SK-N-SH treated with all-trans-retinoic acid at 6 μM for 48 hours (cell line): ENCODE results near the gene BIK.

Source experiments
- ATAC-seq: fragments of 200-7000 bp; cut with Tn5 transposase; 3 replicates; pipeline ENCODE4 v1.9.1; 2020; ENCODE audit warnings: mild to moderate bottlenecking, moderate library complexity
- ARNTL ChIP-seq: fragments of 450-650 bp; formaldehyde crosslinking; IDR thresholded peaks from 2 replicates; pipeline ENCODE4 v1.5.0; 2020; ENCODE audit warnings: low read depth, mild to moderate bottlenecking, moderate library complexity, borderline replicate concordance
- CSDC2 ChIP-seq: fragments of 250-450 bp; sonication (Bioruptor Pico); IDR thresholded peaks from 2 replicates; pipeline ENCODE4 v1.5.0; 2020; ENCODE audit warnings: mild to moderate bottlenecking, moderate library complexity
- CSRNP3 ChIP-seq: fragments of 250-450 bp; sonication (Bioruptor Pico); IDR thresholded peaks from 2 replicates; pipeline ENCODE4 v1.5.1; 2021; ENCODE audit warnings: mild to moderate bottlenecking, moderate library complexity
- ESRRG ChIP-seq: fragments of 250-450 bp; sonication (Bioruptor Pico); IDR thresholded peaks from 2 replicates; pipeline ENCODE4 v1.6.1; 2021; ENCODE audit warnings: mild to moderate bottlenecking
- GLIS3 ChIP-seq: fragments of 250-450 bp; sonication (Bioruptor Pico); IDR thresholded peaks from 2 replicates; pipeline ENCODE4 v1.5.0; 2020; ENCODE audit warnings: mild to moderate bottlenecking, moderate library complexity
- OSR1 ChIP-seq: fragments of 250-450 bp; sonication (Bioruptor Pico); IDR thresholded peaks from 2 replicates; pipeline ENCODE4 v1.8.0; 2022; ENCODE audit warnings: moderate library complexity, mild to moderate bottlenecking, inconsistent platforms
- PATZ1 ChIP-seq: fragments of 250-450 bp; sonication (Bioruptor Pico); IDR thresholded peaks from 2 replicates; pipeline ENCODE4 v1.8.0; 2020; ENCODE audit warnings: mild to moderate bottlenecking, moderate library complexity, borderline replicate concordance
- POU6F1 ChIP-seq: fragments of 250-450 bp; sonication (Bioruptor Pico); IDR thresholded peaks from 2 replicates; pipeline ENCODE4 v1.8.0; 2021; ENCODE audit warnings: low read depth, mild to moderate bottlenecking, moderate library complexity, borderline replicate concordance
- PPARA ChIP-seq: fragments of 250-450 bp; sonication (Bioruptor Pico); IDR thresholded peaks from 2 replicates; pipeline ENCODE4 v1.5.0; 2020; ENCODE audit warnings: mild to moderate bottlenecking, borderline replicate concordance
- SNAI2 ChIP-seq: fragments of 250-450 bp; sonication (Bioruptor Pico); IDR thresholded peaks from 2 replicates; pipeline ENCODE4 v1.5.0; 2020; ENCODE audit warnings: mild to moderate bottlenecking, moderate library complexity
- TCF4 ChIP-seq: fragments of 250-450 bp; sonication (Bioruptor Pico); IDR thresholded peaks from 2 replicates; pipeline ENCODE4 v1.8.0; 2021; ENCODE audit warnings: mild to moderate bottlenecking, moderate library complexity, borderline replicate concordance
- TSHZ2 ChIP-seq: fragments of 250-450 bp; sonication (Bioruptor Pico); IDR thresholded peaks from 2 replicates; pipeline ENCODE4 v1.5.0; 2020; ENCODE audit warnings: mild to moderate bottlenecking, moderate library complexity
- ZC3H10 ChIP-seq: fragments of 250-450 bp; sonication (Bioruptor Pico); IDR thresholded peaks from 2 replicates; pipeline ENCODE4 v1.5.1; 2021; ENCODE audit warnings: mild to moderate bottlenecking, moderate library complexity
- ZFP3 ChIP-seq: fragments of 250-450 bp; sonication (Bioruptor Pico); IDR thresholded peaks from 2 replicates; pipeline ENCODE4 v1.5.0; 2020; ENCODE audit warnings: mild to moderate bottlenecking, moderate library complexity
- ZNF70 ChIP-seq: fragments of 450-650 bp; formaldehyde crosslinking; IDR thresholded peaks from 2 replicates; pipeline ENCODE4 v1.5.0; 2020; ENCODE audit warnings: mild to moderate bottlenecking, moderate library complexity
- ZNF8 ChIP-seq: fragments of 450-650 bp; formaldehyde crosslinking; IDR thresholded peaks from 2 replicates; pipeline ENCODE4 v1.5.0; 2020; ENCODE audit warnings: mild to moderate bottlenecking, moderate library complexity

The BIK gene

GRCh38 chr22:43118024-43118849 lies 7.7 kb downstream of the BIK start:
- TF ChIP-seq ZFP3 (CRISPR knock-in tag) (no peak), ZC3H10 (CRISPR knock-in tag) (no peak), OSR1 (CRISPR knock-in tag) (no peak), TCF4 (CRISPR knock-in tag) (no peak), CSRNP3 (no peak), CSDC2 (no peak)
- no peak for ATAC-seq

- no peak for TF ChIP-seq ZNF8
- no peak for TF ChIP-seq POU6F1 (CRISPR knock-in tag)
- TF ChIP-seq ARNTL = no peak
- no peak for TF ChIP-seq TCF4 (CRISPR knock-in tag)
- no peak for TF ChIP-seq ZNF70 (CRISPR knock-in tag)
- TF ChIP-seq PATZ1 = no peak
- TF ChIP-seq ZFP3 (CRISPR knock-in tag) = no peak
- TF ChIP-seq PPARA (CRISPR knock-in tag) = no peak
- no peak for TF ChIP-seq OSR1 (CRISPR knock-in tag)
- no peak for TF ChIP-seq CSDC2
- no peak for TF ChIP-seq ZC3H10 (CRISPR knock-in tag)
- TF ChIP-seq SNAI2 = no peak
- TF ChIP-seq GLIS3 (CRISPR knock-in tag) = no peak
- no peak for ATAC-seq
These were observed 8.5 kb downstream of the BIK start for GRCh38 chr22:43118953-43119458.

- no peak for TF ChIP-seq PATZ1
- peak; percentile 87 for ATAC-seq
These were observed 16.1 kb downstream of the BIK start for GRCh38 chr22:43126501-43127165.

- ATAC-seq = no peak
- TF ChIP-seq ESRRG (CRISPR knock-in tag) = no peak
- TF ChIP-seq TSHZ2 (CRISPR knock-in tag) = no peak
- no peak for TF ChIP-seq ZFP3 (CRISPR knock-in tag)
- no peak for TF ChIP-seq ZNF70 (CRISPR knock-in tag)
These were observed 16.8 kb downstream of the BIK start for GRCh38 chr22:43127166-43127908.
